ENCODE data around the gene DGKD. TPM values are rescaled to one million over a fixed set of nuclear protein-coding genes. Genes with fewer than 3 reads are reported as not detected.

Gene DGKD
- total RNA-seq, 1 donor from 2014 or later, result 86.7 TPM

GRCh38 chr2:233445152-233445830 is 91.0 kb downstream of the DGKD start:
- no peaks in the 10 kb centered on the region for H3K27me3 ChIP-seq
- TF ChIP-seq CTCF (IDR thresholded peaks at IDR 0.05), result no peak
- DNase-seq (peak; percentile 38), ATAC-seq (no peak)
- H3K36me3 ChIP-seq, result peaks cover 63% of the 10 kb centered on the region
- H3K9me3 ChIP-seq, result no peaks in the 10 kb centered on the region
- H3K27ac ChIP-seq, result no peak overlapping the region
- intact Hi-C loops (cut with DNase I), result loop anchor here (10.0 kb wide), 1 partner anchor 90 kb away; the partner anchor contains the start of gene DGKD
- H3K4me3 ChIP-seq, result no peak overlapping the region
- no peaks in the 10 kb centered on the region for H3K4me1 ChIP-seq

GRCh38 chr2:233446121-233446520 is 91.8 kb downstream of the DGKD start:
- no peaks in the 10 kb centered on the region for H3K4me1 ChIP-seq
- no peak overlapping the region for H3K27ac ChIP-seq
- intact Hi-C loops (cut with DNase I), result loop anchor here (10.0 kb wide), 1 partner anchor 91 kb away; the partner anchor contains the start of gene DGKD
- DNase-seq (peak; percentile 16), ATAC-seq (no peak)
- no peak overlapping the region for H3K4me3 ChIP-seq
- H3K9me3 ChIP-seq, result no peaks in the 10 kb centered on the region
- TF ChIP-seq CTCF (IDR thresholded peaks at IDR 0.05), result no peak
- H3K27me3 ChIP-seq, result no peaks in the 10 kb centered on the region
- peaks cover 72% of the 10 kb centered on the region for H3K36me3 ChIP-seq

- intact Hi-C loops (cut with DNase I), result loop anchor here (10.0 kb wide), 1 partner anchor 92 kb away; the partner anchor contains the start of gene DGKD
- Histone ChIP-seq H3K9me3 (no peaks in the 10 kb centered on the region), H3K27ac (no peak overlapping the region), H3K4me1 (no peaks in the 10 kb centered on the region), H3K36me3 (peaks cover 75% of the 10 kb centered on the region), H3K27me3 (no peaks in the 10 kb centered on the region), H3K4me3 (no peak overlapping the region)
- peak; percentile 48 for DNase-seq
- no peak for ATAC-seq
- TF ChIP-seq CTCF (IDR thresholded peaks at IDR 0.05), result no peak
Observed at GRCh38 chr2:233446606-233447305, 92.5 kb downstream of the DGKD start.

- H3K27me3 ChIP-seq, result no peaks in the 10 kb centered on the region
- H3K36me3 ChIP-seq, result peaks cover 76% of the 10 kb centered on the region
- intact Hi-C loops (cut with DNase I), result loop anchor here (10.0 kb wide), 1 partner anchor 93 kb away; the partner anchor contains the start of gene DGKD
- TF ChIP-seq CTCF (IDR thresholded peaks at IDR 0.05), result no peak
- no peaks in the 10 kb centered on the region for H3K9me3 ChIP-seq
- ATAC-seq, result no peak
- H3K4me1 ChIP-seq, result no peaks in the 10 kb centered on the region
- DNase-seq, result peak; percentile 48
- H3K4me3 ChIP-seq, result no peak overlapping the region
- no peak overlapping the region for H3K27ac ChIP-seq
Observed at GRCh38 chr2:233447506-233448219, 93.4 kb downstream of the DGKD start.

- no peaks in the 10 kb centered on the region for H3K27me3 ChIP-seq
- no peaks in the 10 kb centered on the region for H3K9me3 ChIP-seq
- intact Hi-C loops (cut with DNase I), result loop anchor here (10.0 kb wide), 1 partner anchor 93 kb away; the partner anchor contains the start of gene DGKD
- H3K4me1 ChIP-seq, result no peaks in the 10 kb centered on the region
- TF ChIP-seq CTCF (IDR thresholded peaks at IDR 0.05), result no peak
- no peak overlapping the region for H3K4me3 ChIP-seq
- H3K27ac ChIP-seq, result no peak overlapping the region
- DNase-seq (peak; percentile 56), ATAC-seq (no peak)
- H3K36me3 ChIP-seq, result peaks cover 77% of the 10 kb centered on the region
Observed at GRCh38 chr2:233448220-233448559, 93.9 kb downstream of the DGKD start.
